GM21737 (cell line): ENCODE data around the gene TTC5.
"Not testable (repeated sequence)": the region's sequence is repeated elsewhere in the genome, so short reads cannot be mapped to it uniquely, and the experiment has no call there.

Experiments
- ATAC-seq: cut with Tn5 transposase; IDR thresholded peaks from one replicate; pipeline ENCODE4 v1.9.1; 2021; ENCODE audit warnings: mild to moderate bottlenecking, moderate library complexity; ENCODE audit not compliant: unreplicated experiment

TTC5 gene

DNA sequence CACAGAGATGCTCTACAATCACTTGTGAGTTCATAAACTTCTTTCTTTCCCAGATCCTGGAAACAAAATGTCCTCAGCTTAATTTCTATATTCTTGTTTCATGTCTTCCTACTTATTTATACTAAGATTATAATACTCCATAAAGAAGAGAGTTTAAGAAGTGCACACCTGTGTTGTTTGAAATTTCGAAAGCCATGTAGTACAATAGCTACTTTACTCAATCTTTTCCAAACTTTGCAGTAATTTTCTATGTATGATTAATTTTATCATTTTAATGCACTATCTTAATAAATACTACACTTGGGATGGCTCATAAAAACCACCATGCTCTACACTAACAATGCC is 300 bp upstream of the TTC5 start:
- ATAC-seq, result no peak

DNA sequence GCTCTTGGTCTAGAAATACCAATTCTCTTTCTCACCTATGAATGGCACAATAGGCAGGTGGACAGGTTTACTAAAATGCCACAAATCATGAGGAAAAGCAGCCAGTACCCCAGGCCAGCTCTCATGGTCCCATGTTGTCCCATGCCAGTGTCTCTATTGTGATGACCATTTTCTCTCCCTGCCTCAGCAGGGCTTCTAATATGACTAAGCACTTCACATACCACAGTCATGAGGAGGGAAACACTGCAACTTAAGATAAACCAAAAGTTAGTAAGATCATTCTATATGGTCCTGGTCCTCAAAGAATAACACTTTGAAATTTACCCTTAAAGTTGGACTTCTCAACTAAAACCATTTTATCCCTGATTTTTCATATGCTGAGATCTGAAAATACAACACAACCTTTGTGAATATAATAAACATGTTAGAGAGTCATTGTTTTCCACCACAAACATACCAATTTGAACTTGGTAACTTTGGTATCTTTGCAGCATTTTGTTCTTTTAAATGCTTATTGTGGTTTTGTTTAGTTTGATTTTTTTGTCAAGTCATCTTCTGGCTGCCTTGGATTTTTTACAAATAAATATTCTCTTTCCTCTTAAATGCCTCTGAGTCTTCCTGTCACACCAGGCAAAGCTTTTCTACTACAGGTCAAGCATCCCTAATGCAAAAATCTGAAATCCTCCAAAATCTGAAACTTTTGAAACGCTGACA is 3.6 kb downstream of the TTC5 start:
- no peak for ATAC-seq

DNA sequence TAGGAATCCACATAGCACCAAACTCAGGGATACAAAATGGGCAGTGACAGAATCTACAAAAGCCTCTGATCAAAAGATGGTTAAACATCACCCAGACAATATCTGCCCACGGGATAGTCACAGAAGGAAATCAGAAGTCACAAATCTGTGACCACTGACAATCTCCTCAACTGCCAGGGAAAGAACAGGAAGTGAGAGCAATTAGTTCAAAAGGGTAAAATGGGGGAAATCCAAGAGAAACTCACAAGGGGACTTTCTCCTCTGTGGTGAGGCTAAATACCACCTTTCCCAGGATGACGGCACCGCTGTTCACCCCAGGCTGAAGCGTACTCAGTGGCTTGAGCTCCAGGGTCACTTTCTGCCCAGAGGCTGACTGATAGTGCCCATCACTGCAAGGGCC is 10.7 kb downstream of the TTC5 start:
- peak; percentile 61 for ATAC-seq

GRCh38 chr14:20294636-20295035 is 11.1 kb downstream of the TTC5 start:
- no peak for ATAC-seq

DNA sequence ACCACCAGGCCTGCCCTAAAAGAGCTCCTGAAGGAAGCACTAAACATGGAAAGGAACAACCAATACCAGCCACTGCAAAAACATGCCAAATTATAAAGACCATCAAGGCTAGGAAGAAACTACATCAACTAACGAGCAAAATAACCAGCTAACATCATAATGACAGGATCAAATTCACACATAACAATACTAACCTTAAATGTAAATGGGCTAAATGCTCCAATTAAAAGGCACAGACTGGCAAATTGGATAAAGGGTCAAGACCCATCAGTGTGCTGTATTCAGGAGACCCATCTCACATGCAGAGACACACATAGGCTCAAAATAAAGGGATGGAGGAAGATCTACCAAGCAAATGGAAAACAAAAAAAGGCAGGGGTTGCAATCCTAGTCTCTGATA is 23.8 kb downstream of the TTC5 start:
- ATAC-seq, result not testable (repeated sequence)

DNA sequence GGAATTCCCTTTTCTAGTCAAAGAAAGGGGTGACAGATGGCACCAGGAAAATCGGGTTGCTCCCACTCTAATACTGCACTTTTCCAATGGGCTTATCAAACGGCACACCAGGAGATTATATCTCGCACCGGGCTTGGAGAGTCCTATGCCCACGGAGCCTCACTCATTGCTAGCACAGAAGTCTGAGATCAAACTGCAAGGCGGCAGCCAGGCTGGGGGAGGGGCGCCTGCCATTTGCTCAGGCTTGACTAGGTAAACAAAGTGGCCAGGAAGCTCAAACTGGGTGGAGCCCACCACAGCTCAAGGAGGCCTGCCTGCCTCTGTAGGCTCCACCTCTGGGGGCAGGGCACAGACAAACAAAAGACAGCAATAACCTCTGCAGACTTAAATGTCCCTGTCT is 25.5 kb downstream of the TTC5 start:
- not testable (repeated sequence) for ATAC-seq

GRCh38 chr14:20278414-20278813 is 27.3 kb downstream of the TTC5 start:
- no peak for ATAC-seq

DNA sequence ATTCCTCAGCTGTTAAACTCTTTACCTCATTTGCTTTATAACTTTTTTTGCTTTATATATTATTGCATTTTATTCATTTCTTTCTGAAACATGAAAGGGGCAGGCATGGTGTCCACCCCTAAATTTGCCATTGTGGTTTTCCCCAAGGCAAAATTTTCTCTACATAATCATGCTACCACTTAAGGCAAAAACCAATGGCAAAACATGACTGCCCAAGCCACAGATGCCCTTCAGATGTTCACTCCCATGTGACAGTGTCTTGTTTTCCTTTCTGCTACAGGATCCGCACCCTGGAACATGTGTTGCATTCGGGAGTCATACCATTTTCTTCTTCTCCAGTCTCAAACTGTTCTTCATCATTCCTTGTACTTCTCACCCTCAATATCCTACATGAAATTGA is 28.3 kb downstream of the TTC5 start:
- no peak for ATAC-seq

- no peak for ATAC-seq
Observed at GRCh38 chr14:20274062-20274461, 31.7 kb downstream of the TTC5 start.

GRCh38 chr14:20264361-20264760 is 41.4 kb downstream of the TTC5 start:
- ATAC-seq, result not testable (repeated sequence)

GRCh38 chr14:20262642-20263128 is 43.1 kb downstream of the TTC5 start:
- no peak for ATAC-seq

- ATAC-seq, result no peak
Observed at GRCh38 chr14:20247646-20248246, 58.0 kb downstream of the TTC5 start.
